Lung (tissue), 12 donors: ENCODE results near the gene IRGQ. TPM values are rescaled to one million over a fixed set of nuclear protein-coding genes. Genes with fewer than 3 reads are reported as not detected.
A peak's percentile ranks its signal among the peaks of the same experiment; 100 is the strongest.

Experiments
- ATAC-seq: fragments of 200-7000 bp; cut with Tn5 transposase; one replicate; pipeline ENCODE4 v1.9.1; 2020; ENCODE audit warnings: moderate number of reproducible peaks; ENCODE audit not compliant: insufficient read depth, low FRiP score
- DNase-seq, 3 donors: peaks; one replicate each; pipeline ENCODE4 v3.0.0-alpha.2; 2013 to 2017
- H3K27ac ChIP-seq, 2 donors: one replicate each; pipeline ENCODE4 v1.5.1; 2013; ENCODE audit warnings: mild to moderate bottlenecking in 2 of 2, moderate library complexity in 2 of 2, control low read depth in 1 of 2, inconsistent platforms in 1 of 2, low read depth in 1 of 2, low read length in 1 of 2
- H3K27me3 ChIP-seq, 3 donors: one replicate each; pipeline ENCODE4 v1.5.1; 2013; ENCODE audit warnings: low read length in 2 of 3; ENCODE audit not compliant: control insufficient read depth in 3 of 3, insufficient read depth in 3 of 3
- H3K36me3 ChIP-seq, 4 donors: one replicate each; pipeline ENCODE4 v1.5.1; 2013; ENCODE audit warnings: low read length in 4 of 4, mild to moderate bottlenecking in 1 of 4, moderate library complexity in 1 of 4; ENCODE audit not compliant: control insufficient read depth in 4 of 4, insufficient read depth in 4 of 4
- H3K4me1 ChIP-seq, 5 donors: one replicate each; pipeline ENCODE4 v1.5.1; 2013; ENCODE audit warnings: low read length in 5 of 5, mild to moderate bottlenecking in 2 of 5, moderate library complexity in 1 of 5; ENCODE audit not compliant: control insufficient read depth in 5 of 5, insufficient read depth in 5 of 5
- H3K4me3 ChIP-seq: one replicate; pipeline ENCODE4 v1.5.1; 2013; ENCODE audit warnings: mild to moderate bottlenecking, control low read depth, moderate library complexity
- H3K9ac ChIP-seq, 2 donors: one replicate each; pipeline ENCODE4 v1.5.1; 2013; ENCODE audit warnings: low read length in 2 of 2, control low read depth in 1 of 2; ENCODE audit not compliant: insufficient read depth in 1 of 2
- H3K9me3 ChIP-seq, 4 donors: one replicate each; pipeline ENCODE4 v1.5.1; 2013; ENCODE audit warnings: low read length in 3 of 4, mild to moderate bottlenecking in 1 of 4, moderate library complexity in 1 of 4; ENCODE audit not compliant: control insufficient read depth in 4 of 4, insufficient read depth in 3 of 4
- CTCF ChIP-seq: IDR thresholded peaks from 2 replicates; pipeline ENCODE4 v1.5.1; 2012; ENCODE audit warnings: mild to moderate bottlenecking; ENCODE audit errors: control extremely low read depth, extremely low read depth
- WGBS, 2 donors: extraction: QIAGEN DNeasy Blood & Tissue Kit; methylation state at CpG; one replicate each; pipeline ENCODE4 v1.1.7; 2013; 5-methylcytosine and 5-hydroxymethylcytosine counted together
- polyA plus RNA-seq, 2 donors: library from polyadenylated mRNA; stranded (reverse); fragments of 200-250 nt; gene quantifications; one replicate each; pipeline ENCODE4 v1.2.1, GENCODE V29; 2013
- total RNA-seq, 2 donors: library from RNA; depleted of rRNA in 1 of 2; stranded (reverse); fragments of >200 nt in 1 of 2; gene quantifications; one replicate each; pipeline ENCODE4 v1.2.1, GENCODE V29; 2014 to 2021
- donor health status: control.
- donor health status: control.
- donor health status: Bipolar disorder and iron deficiency.
- donor health status: healthy.
- donor health status: DM: yes; HTN: yes; CAD: no.

Gene IRGQ
- total and polyA plus RNA-seq, 4 donors, result 3.8 to 28.3 (median 15.6) TPM

- no peak overlapping the region for H3K4me3 ChIP-seq
- no peaks in the 10 kb centered on the region for H3K27me3 ChIP-seq
- no peak overlapping the region for H3K27ac ChIP-seq
- no peak for TF ChIP-seq CTCF
- H3K9me3 ChIP-seq, result no peaks in the 10 kb centered on the region
- H3K36me3 ChIP-seq, result peaks cover 3 to 21% (median 6%) of the 10 kb centered on the region in 4 donors
- ATAC-seq (no peak), DNase-seq (no peak)
- H3K9ac ChIP-seq, result no peak overlapping the region
- whole genome bisulfite sequencing, 2 donors, result 83 to 95% methylated on average over 4 of the region's 4 CpGs
- peaks cover 0 to 17% (median 7%) of the 10 kb centered on the region in 5 donors for H3K4me1 ChIP-seq
These were observed 3.8 kb upstream of the IRGQ start for GRCh38 chr19:43599635-43600295.

- no peak for TF ChIP-seq CTCF
- H3K27me3 ChIP-seq, result no peaks in the 10 kb centered on the region
- H3K4me1 ChIP-seq, result peaks cover 0 to 28% (median 8%) of the 10 kb centered on the region in 5 donors
- H3K36me3 ChIP-seq, result peaks cover 3 to 21% (median 5%) of the 10 kb centered on the region in 4 donors
- no peak overlapping the region for H3K9ac ChIP-seq
- no peak overlapping the region for H3K4me3 ChIP-seq
- H3K27ac ChIP-seq, result no peak overlapping the region
- WGBS, 2 donors, result 95 to 97% methylated on average over 19 of the region's 19 CpGs
- no peak for DNase-seq
- no peak for ATAC-seq
- no peaks in the 10 kb centered on the region for H3K9me3 ChIP-seq
These were observed 2.7 kb upstream of the IRGQ start for GRCh38 chr19:43598445-43599240.

GRCh38 chr19:43597876-43598275 lies 1.9 kb upstream of the IRGQ start:
- Histone ChIP-seq H3K36me3 (peaks cover 0 to 28% (median 10%) of the 10 kb centered on the region in 4 donors), H3K27ac (no peak overlapping the region), H3K9ac (peak overlapping the region in 1 of 2 donors; percentile 95), H3K4me1 (peaks cover 0 to 29% (median 8%) of the 10 kb centered on the region in 5 donors), H3K4me3 (no peak overlapping the region), H3K27me3 (no peaks in the 10 kb centered on the region), H3K9me3 (no peaks in the 10 kb centered on the region)
- WGBS, 2 donors, result 29 to 38% methylated on average over 5 of the region's 5 CpGs
- TF ChIP-seq CTCF, result no peak
- ATAC-seq (no peak), DNase-seq (no peak)
